WERI-Rb-1 (cell line): ENCODE results near the gene MACROD2.

ENCODE experiments used
- DNase-seq: peaks from one replicate; pipeline ENCODE4 v3.0.0-alpha.2; 2020
- H3K27ac ChIP-seq: fragments of 250-450 bp; sonication (Bioruptor Pico); 2 replicates; pipeline ENCODE4 v1.5.1; 2020; ENCODE audit warnings: mild to moderate bottlenecking, moderate library complexity
- H3K27me3 ChIP-seq: fragments of 250-450 bp; sonication (Bioruptor Pico); 2 replicates; pipeline ENCODE4 v1.5.1; 2021; ENCODE audit warnings: mild to moderate bottlenecking, low read depth, moderate library complexity; ENCODE audit not compliant: insufficient read depth, severe bottlenecking
- H3K36me3 ChIP-seq: fragments of 250-450 bp; sonication (Bioruptor Pico); 2 replicates; pipeline ENCODE4 v1.5.1; 2020; ENCODE audit warnings: mild to moderate bottlenecking, moderate library complexity
- H3K4me3 ChIP-seq: 2 replicates; pipeline ENCODE4 v1.5.1; 2011; ENCODE audit warnings: low read depth, mild to moderate bottlenecking, control low read depth, low read length
- H3K9me3 ChIP-seq: fragments of 250-450 bp; sonication (Bioruptor Pico); 2 replicates; pipeline ENCODE4 v1.5.1; 2021; ENCODE audit warnings: mild to moderate bottlenecking, moderate library complexity; ENCODE audit not compliant: severe bottlenecking
- TF ChIP-seq, protein P1 (sequence below): IDR thresholded peaks from 2 replicates; pipeline ENCODE4 v1.5.1; 2011; ENCODE audit warnings: low read depth, mild to moderate bottlenecking, control low read depth, inconsistent platforms, low read length

The MACROD2 gene

DNA sequence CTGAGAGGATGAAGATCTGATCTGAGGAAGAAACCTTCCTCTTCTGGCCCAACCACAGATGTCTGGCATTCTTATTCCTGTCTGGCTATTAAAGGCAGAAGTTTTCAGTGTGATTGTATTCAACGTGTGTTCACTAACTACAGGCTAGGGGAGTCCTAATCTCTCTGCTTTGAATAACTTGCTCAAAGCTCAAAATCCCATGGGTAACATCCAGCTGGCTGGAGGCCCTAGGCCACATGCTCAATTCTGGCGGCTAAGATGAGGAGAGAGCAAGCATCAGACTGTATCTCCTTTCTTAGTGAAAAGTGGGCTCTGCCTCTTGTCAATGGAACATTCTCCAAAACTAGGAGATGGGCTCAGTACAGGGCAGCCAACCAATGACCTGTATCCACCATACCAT is 2099.9 kb downstream of the MACROD2 start:
- H3K36me3 ChIP-seq = no peaks in the 10 kb centered on the region
- H3K27ac ChIP-seq = no peak overlapping the region
- TF ChIP-seq, protein P1, sequence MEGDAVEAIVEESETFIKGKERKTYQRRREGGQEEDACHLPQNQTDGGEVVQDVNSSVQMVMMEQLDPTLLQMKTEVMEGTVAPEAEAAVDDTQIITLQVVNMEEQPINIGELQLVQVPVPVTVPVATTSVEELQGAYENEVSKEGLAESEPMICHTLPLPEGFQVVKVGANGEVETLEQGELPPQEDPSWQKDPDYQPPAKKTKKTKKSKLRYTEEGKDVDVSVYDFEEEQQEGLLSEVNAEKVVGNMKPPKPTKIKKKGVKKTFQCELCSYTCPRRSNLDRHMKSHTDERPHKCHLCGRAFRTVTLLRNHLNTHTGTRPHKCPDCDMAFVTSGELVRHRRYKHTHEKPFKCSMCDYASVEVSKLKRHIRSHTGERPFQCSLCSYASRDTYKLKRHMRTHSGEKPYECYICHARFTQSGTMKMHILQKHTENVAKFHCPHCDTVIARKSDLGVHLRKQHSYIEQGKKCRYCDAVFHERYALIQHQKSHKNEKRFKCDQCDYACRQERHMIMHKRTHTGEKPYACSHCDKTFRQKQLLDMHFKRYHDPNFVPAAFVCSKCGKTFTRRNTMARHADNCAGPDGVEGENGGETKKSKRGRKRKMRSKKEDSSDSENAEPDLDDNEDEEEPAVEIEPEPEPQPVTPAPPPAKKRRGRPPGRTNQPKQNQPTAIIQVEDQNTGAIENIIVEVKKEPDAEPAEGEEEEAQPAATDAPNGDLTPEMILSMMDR = no peak
- H3K9me3 ChIP-seq = no peaks in the 10 kb centered on the region
- H3K4me3 ChIP-seq = no peak overlapping the region
- H3K27me3 ChIP-seq = no peaks in the 10 kb centered on the region
- no peak for DNase-seq

DNA sequence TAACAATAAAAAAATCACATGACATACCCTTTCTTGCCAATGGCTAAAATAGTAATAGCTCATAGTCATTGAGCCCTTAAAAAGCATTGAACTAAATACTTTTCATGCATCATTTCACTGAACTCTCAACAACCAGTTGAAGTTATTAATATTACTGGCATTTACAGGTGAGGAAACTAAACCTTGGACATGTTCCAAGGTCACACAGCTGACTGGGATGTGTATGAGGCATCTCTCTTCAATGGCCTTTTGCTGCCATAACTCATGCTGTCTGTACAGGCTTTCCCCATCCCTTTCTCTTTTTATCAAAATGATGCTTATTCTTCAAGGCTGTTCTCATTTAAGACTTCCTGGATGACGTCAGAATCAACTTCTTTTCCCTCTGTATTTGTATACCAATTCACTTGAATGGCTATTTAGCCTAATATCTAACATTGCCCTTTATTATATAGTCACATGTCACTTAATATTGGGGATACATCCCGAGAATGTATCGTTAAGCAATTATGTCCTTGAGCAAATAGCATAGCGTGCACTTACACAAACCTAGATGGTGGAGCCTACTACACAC is 2101.5 kb downstream of the MACROD2 start:
- no peaks in the 10 kb centered on the region for H3K36me3 ChIP-seq
- DNase-seq = no peak
- H3K27ac ChIP-seq = no peak overlapping the region
- H3K9me3 ChIP-seq = no peaks in the 10 kb centered on the region
- no peak overlapping the region for H3K4me3 ChIP-seq
- no peaks in the 10 kb centered on the region for H3K27me3 ChIP-seq
- TF ChIP-seq, protein P1 = no peak

DNA sequence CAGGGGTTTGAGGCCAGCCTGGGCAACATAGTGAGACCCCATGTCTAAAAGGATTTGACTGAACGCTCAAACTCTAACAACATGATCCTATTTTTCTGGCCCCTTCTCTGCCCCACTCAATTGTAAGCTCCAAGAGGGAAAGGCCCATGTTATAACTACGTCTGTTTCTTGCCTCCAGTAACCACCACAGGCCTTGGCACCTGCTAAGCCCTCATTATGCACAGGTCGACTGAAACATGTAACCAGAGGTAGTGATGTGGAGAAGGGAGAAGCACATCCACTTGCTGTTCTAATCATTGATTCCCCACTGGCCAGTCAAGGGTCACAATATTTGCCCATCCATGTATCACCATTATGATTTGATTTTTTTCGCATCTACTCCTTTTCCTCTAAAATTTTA is 2102.5 kb downstream of the MACROD2 start:
- no peak overlapping the region for H3K27ac ChIP-seq

DNA sequence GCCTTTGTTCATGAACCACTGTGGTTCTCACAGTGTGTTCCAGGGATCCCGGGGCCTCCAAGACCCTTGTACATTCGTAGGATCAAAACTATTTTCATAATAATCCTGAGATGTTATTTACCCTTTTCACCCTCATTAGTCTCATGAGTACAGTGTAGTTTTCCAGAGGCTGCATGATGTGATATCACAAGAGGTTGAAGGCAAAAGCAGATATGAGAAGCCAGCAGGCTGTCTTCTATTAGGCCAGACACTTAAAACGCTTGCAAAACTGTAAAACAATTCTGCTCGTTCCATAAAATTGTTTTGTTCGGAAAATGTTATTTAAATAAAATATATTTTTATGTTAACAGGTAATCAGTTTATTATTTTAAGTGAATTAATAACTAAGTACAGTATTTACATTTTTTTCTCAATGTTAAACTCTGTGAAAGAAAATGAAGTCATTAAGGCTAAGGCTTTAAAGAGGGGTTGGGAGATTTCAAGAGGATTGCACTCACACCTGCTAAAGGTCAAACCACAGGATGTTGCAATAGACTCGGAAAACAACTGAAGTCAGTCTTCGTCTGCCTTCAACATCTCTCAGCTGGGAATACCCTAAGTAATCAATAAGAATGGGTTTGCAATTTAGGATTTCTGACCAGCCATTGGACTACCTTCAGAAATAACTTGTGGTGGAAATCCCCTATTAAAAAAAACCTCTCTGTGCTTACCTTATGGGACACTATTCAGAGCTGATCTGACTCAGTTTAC is 2103.7 kb downstream of the MACROD2 start:
- H3K4me3 ChIP-seq = no peak overlapping the region
- H3K9me3 ChIP-seq = no peaks in the 10 kb centered on the region
- no peak overlapping the region for H3K27ac ChIP-seq
- no peak for DNase-seq
- H3K27me3 ChIP-seq = no peaks in the 10 kb centered on the region
- TF ChIP-seq, protein P1 = no peak
- no peaks in the 10 kb centered on the region for H3K36me3 ChIP-seq

More for the DNA sequence above, 2102.5 kb downstream of the MACROD2 start:
- DNase-seq = no peak
- TF ChIP-seq, protein P1 = no peak
- no peak overlapping the region for H3K4me3 ChIP-seq
- no peaks in the 10 kb centered on the region for H3K36me3 ChIP-seq
- no peaks in the 10 kb centered on the region for H3K27me3 ChIP-seq
- H3K9me3 ChIP-seq = no peaks in the 10 kb centered on the region

DNA sequence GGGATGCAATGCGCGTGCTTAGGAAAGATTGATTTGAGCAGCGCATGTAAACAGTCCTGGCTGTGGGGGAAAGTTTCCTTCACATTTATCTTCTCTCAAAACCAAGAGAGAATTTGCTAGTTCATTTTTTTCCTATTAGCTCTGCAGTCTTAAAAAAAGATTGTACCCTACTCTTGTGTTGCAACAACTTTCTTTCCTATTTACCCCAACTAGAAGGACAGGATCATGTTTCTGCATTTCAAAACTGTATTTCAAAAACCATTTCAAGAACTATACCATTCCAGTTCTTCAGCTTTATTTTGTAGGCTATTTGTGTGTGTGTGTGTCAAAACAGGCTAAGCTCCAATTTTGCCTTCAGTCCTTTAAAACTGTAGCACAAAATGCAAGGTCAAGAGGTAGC is 2104.8 kb downstream of the MACROD2 start:
- Histone ChIP-seq H3K27me3 (no peaks in the 10 kb centered on the region), H3K9me3 (no peaks in the 10 kb centered on the region), H3K27ac (no peak overlapping the region), H3K36me3 (no peaks in the 10 kb centered on the region), H3K4me3 (no peak overlapping the region)
- DNase-seq = no peak
- TF ChIP-seq, protein P1 = no peak
